Measurements from ENCODE around the gene FRRS1.

The FRRS1 gene

DNA sequence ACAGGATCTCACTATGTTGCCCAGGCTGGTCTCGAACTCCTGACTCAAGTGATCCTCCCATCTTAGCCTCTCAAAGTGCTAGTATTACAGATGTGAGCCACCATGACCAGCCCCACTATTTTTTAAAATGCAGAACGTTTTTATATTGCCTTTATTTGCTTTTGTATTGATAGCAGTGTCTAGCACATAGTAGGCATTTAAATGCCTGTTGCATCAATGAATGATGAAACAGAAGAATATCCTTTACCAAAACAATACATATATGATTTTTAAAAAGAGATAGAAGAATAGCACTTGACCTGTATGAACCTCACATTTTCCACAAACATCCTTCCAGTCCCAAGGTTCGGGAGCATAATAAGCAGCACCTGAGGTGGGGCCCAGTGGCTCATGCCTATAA is 16.5 kb upstream of the FRRS1 start:
- Histone ChIP-seq H3K9me3 (ENCODE audit: control insufficient read depth, insufficient read depth, low read depth, low read length) (no peaks in the 10 kb centered on the region), H3K4me1 (ENCODE audit: control insufficient read depth, insufficient read depth, low read length) (no peaks in the 10 kb centered on the region), H3K4me3 (ENCODE audit: low read depth, low read length) (no peak overlapping the region), H3K27ac (ENCODE audit: extremely low read depth, low read depth, low read length) (no peak overlapping the region), H3K36me3 (ENCODE audit: control insufficient read depth in 2 of 2, insufficient read depth in 1 of 2, low read length in 2 of 2) (no peaks in the 10 kb centered on the region)
- ChIA-PET CTCF (no interaction called here), POLR2A (no interaction called here)
- TF ChIP-seq, protein P1, sequence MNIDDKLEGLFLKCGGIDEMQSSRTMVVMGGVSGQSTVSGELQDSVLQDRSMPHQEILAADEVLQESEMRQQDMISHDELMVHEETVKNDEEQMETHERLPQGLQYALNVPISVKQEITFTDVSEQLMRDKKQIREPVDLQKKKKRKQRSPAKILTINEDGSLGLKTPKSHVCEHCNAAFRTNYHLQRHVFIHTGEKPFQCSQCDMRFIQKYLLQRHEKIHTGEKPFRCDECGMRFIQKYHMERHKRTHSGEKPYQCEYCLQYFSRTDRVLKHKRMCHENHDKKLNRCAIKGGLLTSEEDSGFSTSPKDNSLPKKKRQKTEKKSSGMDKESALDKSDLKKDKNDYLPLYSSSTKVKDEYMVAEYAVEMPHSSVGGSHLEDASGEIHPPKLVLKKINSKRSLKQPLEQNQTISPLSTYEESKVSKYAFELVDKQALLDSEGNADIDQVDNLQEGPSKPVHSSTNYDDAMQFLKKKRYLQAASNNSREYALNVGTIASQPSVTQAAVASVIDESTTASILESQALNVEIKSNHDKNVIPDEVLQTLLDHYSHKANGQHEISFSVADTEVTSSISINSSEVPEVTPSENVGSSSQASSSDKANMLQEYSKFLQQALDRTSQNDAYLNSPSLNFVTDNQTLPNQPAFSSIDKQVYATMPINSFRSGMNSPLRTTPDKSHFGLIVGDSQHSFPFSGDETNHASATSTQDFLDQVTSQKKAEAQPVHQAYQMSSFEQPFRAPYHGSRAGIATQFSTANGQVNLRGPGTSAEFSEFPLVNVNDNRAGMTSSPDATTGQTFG (tag by site-specific recombination; IDR thresholded peaks at IDR 0.05; ENCODE audit: borderline replicate concordance): no peak
- TF ChIP-seq OSR2 (tag by site-specific recombination; IDR thresholded peaks at IDR 0.05): no peak
- TF ChIP-seq, protein P2, sequence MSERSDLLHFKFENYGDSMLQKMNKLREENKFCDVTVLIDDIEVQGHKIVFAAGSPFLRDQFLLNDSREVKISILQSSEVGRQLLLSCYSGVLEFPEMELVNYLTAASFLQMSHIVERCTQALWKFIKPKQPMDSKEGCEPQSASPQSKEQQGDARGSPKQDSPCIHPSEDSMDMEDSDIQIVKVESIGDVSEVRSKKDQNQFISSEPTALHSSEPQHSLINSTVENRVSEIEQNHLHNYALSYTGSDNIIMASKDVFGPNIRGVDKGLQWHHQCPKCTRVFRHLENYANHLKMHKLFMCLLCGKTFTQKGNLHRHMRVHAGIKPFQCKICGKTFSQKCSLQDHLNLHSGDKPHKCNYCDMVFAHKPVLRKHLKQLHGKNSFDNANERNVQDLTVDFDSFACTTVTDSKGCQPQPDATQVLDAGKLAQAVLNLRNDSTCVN (tag by site-specific recombination; optimal IDR thresholded peaks at IDR 0.05): no peak
- no peak for TF ChIP-seq ZNF623 (tag by site-specific recombination; IDR thresholded peaks at IDR 0.05)

DNA sequence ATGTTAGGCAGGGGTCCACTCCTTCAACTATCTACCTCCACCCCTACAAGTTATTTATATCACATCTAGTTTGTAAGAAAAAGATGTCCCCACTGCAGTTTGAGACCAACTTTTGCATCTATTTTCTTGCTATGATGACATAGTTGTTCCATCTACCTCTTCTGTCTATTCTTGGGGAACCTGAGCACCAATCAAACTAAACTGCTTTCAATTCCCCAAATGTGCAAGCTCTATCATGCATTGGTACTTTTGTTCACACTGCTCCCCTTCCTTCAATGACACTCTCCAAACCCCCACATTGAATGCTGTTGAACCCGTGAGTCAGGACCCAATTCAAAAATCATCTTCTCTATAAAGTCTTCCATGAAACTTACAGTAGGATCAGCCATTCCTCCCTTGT is 16.0 kb upstream of the FRRS1 start:
- H3K4me3 ChIP-seq (ENCODE audit: low read depth, low read length): no peak overlapping the region
- no peak for TF ChIP-seq ZNF202 (tag by site-specific recombination; IDR thresholded peaks at IDR 0.05; ENCODE audit: borderline replicate concordance)
- TF ChIP-seq ZNF830 (tag by site-specific recombination; IDR thresholded peaks at IDR 0.05; ENCODE audit: low read depth): no peak
- no peak for TF ChIP-seq ZNF169 (tag by site-specific recombination; IDR thresholded peaks at IDR 0.05)
- TF ChIP-seq ZSCAN23 (tag by site-specific recombination; IDR thresholded peaks at IDR 0.05): no peak
- no peak for TF ChIP-seq ZNF654 (tag by site-specific recombination; IDR thresholded peaks at IDR 0.05; ENCODE audit: low read depth)
- TF ChIP-seq, protein P3, sequence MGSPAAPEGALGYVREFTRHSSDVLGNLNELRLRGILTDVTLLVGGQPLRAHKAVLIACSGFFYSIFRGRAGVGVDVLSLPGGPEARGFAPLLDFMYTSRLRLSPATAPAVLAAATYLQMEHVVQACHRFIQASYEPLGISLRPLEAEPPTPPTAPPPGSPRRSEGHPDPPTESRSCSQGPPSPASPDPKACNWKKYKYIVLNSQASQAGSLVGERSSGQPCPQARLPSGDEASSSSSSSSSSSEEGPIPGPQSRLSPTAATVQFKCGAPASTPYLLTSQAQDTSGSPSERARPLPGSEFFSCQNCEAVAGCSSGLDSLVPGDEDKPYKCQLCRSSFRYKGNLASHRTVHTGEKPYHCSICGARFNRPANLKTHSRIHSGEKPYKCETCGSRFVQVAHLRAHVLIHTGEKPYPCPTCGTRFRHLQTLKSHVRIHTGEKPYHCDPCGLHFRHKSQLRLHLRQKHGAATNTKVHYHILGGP (tag by site-specific recombination; IDR thresholded peaks at IDR 0.05): no peak
- no peak for TF ChIP-seq ZBTB7A (tag by site-specific recombination; IDR thresholded peaks at IDR 0.05; ENCODE audit: low read depth)
- TF ChIP-seq HOXD13 (CRISPR knock-in tag; IDR thresholded peaks at IDR 0.05; ENCODE audit: borderline replicate concordance): no peak
- TF ChIP-seq, protein P4, sequence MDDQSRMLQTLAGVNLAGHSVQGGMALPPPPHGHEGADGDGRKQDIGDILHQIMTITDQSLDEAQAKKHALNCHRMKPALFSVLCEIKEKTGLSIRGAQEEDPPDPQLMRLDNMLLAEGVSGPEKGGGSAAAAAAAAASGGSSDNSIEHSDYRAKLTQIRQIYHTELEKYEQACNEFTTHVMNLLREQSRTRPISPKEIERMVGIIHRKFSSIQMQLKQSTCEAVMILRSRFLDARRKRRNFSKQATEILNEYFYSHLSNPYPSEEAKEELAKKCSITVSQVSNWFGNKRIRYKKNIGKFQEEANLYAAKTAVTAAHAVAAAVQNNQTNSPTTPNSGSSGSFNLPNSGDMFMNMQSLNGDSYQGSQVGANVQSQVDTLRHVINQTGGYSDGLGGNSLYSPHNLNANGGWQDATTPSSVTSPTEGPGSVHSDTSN (CRISPR knock-in tag; IDR thresholded peaks at IDR 0.05): no peak
- no peak for TF ChIP-seq FEZF1 (tag by site-specific recombination; IDR thresholded peaks at IDR 0.05)
- H3K27ac ChIP-seq (ENCODE audit: extremely low read depth, low read depth, low read length): no peak overlapping the region
- H3K36me3 ChIP-seq (ENCODE audit: control insufficient read depth in 2 of 2, insufficient read depth in 1 of 2, low read length in 2 of 2): no peaks in the 10 kb centered on the region
- H3K4me1 ChIP-seq (ENCODE audit: control insufficient read depth, insufficient read depth, low read length): no peaks in the 10 kb centered on the region
- no peaks in the 10 kb centered on the region for H3K9me3 ChIP-seq (ENCODE audit: control insufficient read depth, insufficient read depth, low read depth, low read length)
- ChIA-PET POLR2A (no interaction called here), CTCF (no interaction called here)

- no peaks in the 10 kb centered on the region for H3K9me3 ChIP-seq (ENCODE audit: control insufficient read depth, insufficient read depth, low read depth, low read length)
- TF ChIP-seq ZNF114 (tag by site-specific recombination; IDR thresholded peaks at IDR 0.05): no peak
- no peak for TF ChIP-seq ZFP3 (tag by site-specific recombination; IDR thresholded peaks at IDR 0.05; ENCODE audit: low read depth)
- no peak for TF ChIP-seq REPIN1 (tag by site-specific recombination; IDR thresholded peaks at IDR 0.05; ENCODE audit: low read depth)
- no peak for TF ChIP-seq ZNF174 (tag by site-specific recombination; IDR thresholded peaks at IDR 0.05)
- TF ChIP-seq ZNF146 (tag by site-specific recombination; IDR thresholded peaks at IDR 0.05): no peak
- TF ChIP-seq ZNF311 (tag by site-specific recombination; IDR thresholded peaks at IDR 0.05; ENCODE audit: borderline replicate concordance): no peak
- TF ChIP-seq ZNF140 (tag by site-specific recombination; IDR thresholded peaks at IDR 0.05): no peak
- TF ChIP-seq ZNF324 (tag by site-specific recombination; IDR thresholded peaks at IDR 0.05): no peak
- TF ChIP-seq, protein P3 (tag by site-specific recombination; IDR thresholded peaks at IDR 0.05): no peak
- TF ChIP-seq, protein P5, sequence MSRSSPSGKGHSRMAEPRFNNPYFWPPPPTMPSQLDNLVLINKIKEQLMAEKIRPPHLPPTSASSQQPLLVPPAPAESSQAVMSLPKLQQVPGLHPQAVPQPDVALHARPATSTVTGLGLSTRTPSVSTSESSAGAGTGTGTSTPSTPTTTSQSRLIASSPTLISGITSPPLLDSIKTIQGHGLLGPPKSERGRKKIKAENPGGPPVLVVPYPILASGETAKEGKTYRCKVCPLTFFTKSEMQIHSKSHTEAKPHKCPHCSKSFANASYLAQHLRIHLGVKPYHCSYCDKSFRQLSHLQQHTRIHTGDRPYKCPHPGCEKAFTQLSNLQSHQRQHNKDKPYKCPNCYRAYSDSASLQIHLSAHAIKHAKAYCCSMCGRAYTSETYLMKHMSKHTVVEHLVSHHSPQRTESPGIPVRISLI (tag by site-specific recombination; IDR thresholded peaks at IDR 0.05): no peak
- TF ChIP-seq ZNF707 (tag by site-specific recombination; IDR thresholded peaks at IDR 0.05): no peak
- no peak overlapping the region for H3K27ac ChIP-seq (ENCODE audit: extremely low read depth, low read depth, low read length)
- no peaks in the 10 kb centered on the region for H3K36me3 ChIP-seq (ENCODE audit: control insufficient read depth in 2 of 2, insufficient read depth in 1 of 2, low read length in 2 of 2)
- ChIA-PET POLR2A (no interaction called here), CTCF (interaction anchor here (0.7 kb wide), 1 partner anchor 301 kb away, joined by 3 read pairs; no protein-coding TSS in a partner anchor)
- H3K4me3 ChIP-seq (ENCODE audit: low read depth, low read length): no peak overlapping the region
- no peaks in the 10 kb centered on the region for H3K4me1 ChIP-seq (ENCODE audit: control insufficient read depth, insufficient read depth, low read length)
Observed at GRCh38 chr1:99781798-99782197, 15.4 kb upstream of the FRRS1 start.

Measured in HEK293 (cell line).